Esophagus squamous epithelium (tissue), 4 donors: Measurements from ENCODE around the gene ADGRB3.

Experiments used
- CTCF ChIP-seq, 6 experiments: fragments of 450-650 bp in 4 of 6; fragments of 200-600 bp in 2 of 6; sonication (generic) in 2 of 6; IDR thresholded peaks; one replicate each; pipeline ENCODE4 v1.5.1; 2016 to 2019; ENCODE audit warnings: antibody characterized with exemption in 6 of 6, mild to moderate bottlenecking in 4 of 6, moderate library complexity in 4 of 6
- POLR2A ChIP-seq, 4 donors: fragments of 450-650 bp; IDR thresholded peaks; one replicate each; pipeline ENCODE4 v1.6.1; 2017; ENCODE audit warnings: antibody characterized with exemption in 4 of 4, mild to moderate bottlenecking in 4 of 4, moderate library complexity in 3 of 4

- no peak for TF ChIP-seq CTCF (IDR thresholded peaks at IDR 0.05)
- TF ChIP-seq POLR2A (IDR thresholded peaks at IDR 0.05) = no peak
Observed at GRCh38 chr6:69027861-69028260, 392.8 kb downstream of the ADGRB3 start.
